ENCODE measurements around the gene RASGRF2.

Gene RASGRF2

DNA sequence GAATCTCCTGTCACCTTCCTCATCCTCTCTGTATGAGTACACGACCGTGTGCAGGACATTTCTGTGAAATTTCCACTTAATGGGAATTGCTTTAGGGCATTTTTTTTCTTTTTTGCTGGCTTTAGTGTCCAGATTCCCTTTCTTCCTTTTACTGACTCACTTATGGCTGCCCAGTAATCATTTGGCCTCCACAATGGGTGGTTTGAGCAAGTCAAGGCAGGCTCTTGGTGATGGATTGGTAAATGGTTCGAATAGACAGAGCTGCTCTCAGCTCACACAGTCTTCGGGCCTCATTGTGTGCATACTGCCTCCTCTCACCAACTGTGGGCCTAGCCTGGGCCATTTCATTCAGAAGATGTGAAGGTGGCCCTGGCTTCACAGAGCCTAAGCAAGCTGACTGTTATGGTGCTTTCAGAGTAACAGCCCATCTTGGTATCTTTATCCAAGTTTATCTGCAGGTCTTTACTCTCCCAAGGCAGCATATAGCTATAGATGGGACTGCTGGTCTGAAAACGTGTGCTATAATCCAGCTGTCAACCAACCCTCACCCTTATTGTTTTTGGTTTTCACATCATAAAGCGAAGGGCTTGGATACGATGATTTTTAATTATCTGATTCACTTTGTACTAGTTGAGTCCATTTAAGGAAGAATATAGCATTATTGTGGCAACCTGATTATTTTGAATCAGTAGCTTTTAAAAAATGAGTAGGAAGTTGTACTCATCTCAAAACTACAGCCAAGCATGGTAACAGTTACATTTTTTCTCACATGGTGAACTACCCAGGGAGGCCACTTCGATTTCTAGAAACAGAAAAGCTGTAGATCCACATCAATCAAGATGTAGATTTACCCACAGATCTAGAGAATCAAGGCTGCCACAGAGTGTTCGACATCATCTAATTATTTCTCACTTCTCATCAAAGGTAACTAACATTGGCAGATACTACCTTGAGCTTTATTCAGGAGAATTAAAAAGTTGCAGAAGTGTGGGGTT is 222.5 kb downstream of the RASGRF2 start:
- ChIA-PET POLR2A (no interaction called here), CTCF (interaction anchor here (0.5 to 1.1 kb wide), 3 partner anchors 7 to 442 kb away, joined by 3 to 4 read pairs (median 3); no protein-coding TSS in a partner anchor)
- TF ChIP-seq NFRKB (IDR thresholded peaks at IDR 0.05) (no peak), BHLHE40 (IDR thresholded peaks at IDR 0.05; ENCODE audit: borderline replicate concordance) (no peak), ARNT (IDR thresholded peaks at IDR 0.05) (no peak), HDGF (IDR thresholded peaks at IDR 0.05; ENCODE audit: borderline replicate concordance) (no peak), ZNF384 (IDR thresholded peaks at IDR 0.05) (no peak), LEF1 (IDR thresholded peaks at IDR 0.05; ENCODE audit: borderline replicate concordance) (no peak), ELF4 (IDR thresholded peaks at IDR 0.05) (no peak), FOXM1 (IDR thresholded peaks at IDR 0.05; ENCODE audit: borderline replicate concordance) (no peak)
- TF ChIP-seq, protein P1, sequence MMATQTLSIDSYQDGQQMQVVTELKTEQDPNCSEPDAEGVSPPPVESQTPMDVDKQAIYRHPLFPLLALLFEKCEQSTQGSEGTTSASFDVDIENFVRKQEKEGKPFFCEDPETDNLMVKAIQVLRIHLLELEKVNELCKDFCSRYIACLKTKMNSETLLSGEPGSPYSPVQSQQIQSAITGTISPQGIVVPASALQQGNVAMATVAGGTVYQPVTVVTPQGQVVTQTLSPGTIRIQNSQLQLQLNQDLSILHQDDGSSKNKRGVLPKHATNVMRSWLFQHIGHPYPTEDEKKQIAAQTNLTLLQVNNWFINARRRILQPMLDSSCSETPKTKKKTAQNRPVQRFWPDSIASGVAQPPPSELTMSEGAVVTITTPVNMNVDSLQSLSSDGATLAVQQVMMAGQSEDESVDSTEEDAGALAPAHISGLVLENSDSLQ (IDR thresholded peaks at IDR 0.05) = no peak
- DNase-seq (ENCODE audit: extremely low spot score) = no peak

DNA sequence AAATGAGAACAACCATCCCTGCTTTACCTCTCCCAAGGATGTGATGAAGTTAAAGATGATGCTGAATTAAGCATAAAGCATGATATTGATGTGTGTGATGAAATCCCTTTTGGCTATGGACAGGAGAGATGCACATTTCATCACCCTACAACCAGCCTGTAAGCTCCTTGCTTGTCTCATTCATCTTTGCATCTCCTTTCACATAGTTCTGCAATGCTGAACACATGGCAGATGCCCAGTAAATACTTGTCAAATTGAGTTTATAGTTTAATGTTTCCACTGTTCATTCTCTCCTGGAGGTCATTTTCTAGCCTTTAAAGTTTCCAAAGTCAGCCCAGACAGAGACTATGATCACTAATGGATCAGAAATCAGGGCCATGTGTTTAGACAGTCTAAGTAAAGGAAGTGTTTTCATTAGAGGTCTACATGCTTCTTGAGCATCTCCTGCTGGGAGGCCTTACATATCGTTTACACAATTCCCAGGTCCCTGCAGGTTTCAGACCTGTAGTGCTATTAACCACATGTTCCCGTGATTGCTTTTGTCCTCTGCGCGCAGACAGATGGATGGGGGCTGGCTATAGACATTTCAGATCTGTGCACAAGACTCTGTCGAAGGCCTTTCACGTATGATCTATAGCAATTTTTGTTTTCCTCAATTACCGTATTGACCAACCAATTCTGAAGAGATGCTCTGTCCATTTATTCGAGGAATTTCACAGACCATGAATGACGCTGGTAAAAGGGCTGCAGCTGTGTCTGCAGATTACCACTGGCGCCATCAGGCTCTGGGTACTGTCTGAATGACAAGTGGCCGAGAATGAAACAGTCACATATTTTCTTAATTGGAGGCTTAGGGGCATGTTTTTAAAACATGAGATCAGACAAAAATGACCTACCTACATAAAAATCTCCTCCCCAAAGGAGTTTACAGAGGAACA is 223.9 kb downstream of the RASGRF2 start:
- POLR2A ChIA-PET = no interaction called here
- peak; percentile 28 for DNase-seq (ENCODE audit: extremely low spot score)

DNA sequence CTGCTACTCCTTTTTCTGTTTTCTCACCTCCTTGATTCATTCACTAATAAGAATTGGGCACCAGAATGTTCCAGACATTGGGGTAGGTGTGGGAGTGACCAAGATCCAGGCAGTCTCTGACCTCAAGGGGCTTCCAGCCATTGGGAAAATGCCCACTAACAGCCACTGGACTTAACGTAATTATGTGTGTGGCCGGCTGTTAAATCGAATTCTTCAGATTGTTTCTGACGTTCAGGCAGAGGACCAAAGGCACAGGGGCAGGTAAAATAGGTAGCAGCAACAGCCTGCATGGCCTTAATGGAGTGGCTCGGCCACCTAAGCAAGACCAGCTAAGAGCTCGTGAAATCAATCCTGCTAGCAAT is 224.6 kb downstream of the RASGRF2 start:
- no peak for TF ChIP-seq LEF1 (IDR thresholded peaks at IDR 0.05; ENCODE audit: borderline replicate concordance)
- TF ChIP-seq CTBP1 (IDR thresholded peaks at IDR 0.05; ENCODE audit: borderline replicate concordance) = no peak
- no peak for TF ChIP-seq NFRKB (IDR thresholded peaks at IDR 0.05)
- no peak for TF ChIP-seq L3MBTL2 (conservative IDR thresholded peaks at IDR 0.05)
- no peak for TF ChIP-seq BHLHE40 (IDR thresholded peaks at IDR 0.05; ENCODE audit: borderline replicate concordance)
- no peak for TF ChIP-seq SUZ12 (IDR thresholded peaks at IDR 0.05)
- TF ChIP-seq FOXM1 (IDR thresholded peaks at IDR 0.05; ENCODE audit: borderline replicate concordance) = no peak
- no peak for TF ChIP-seq HDGF (IDR thresholded peaks at IDR 0.05; ENCODE audit: borderline replicate concordance)
- TF ChIP-seq ARNT (IDR thresholded peaks at IDR 0.05) = no peak
- TF ChIP-seq ZNF384 (IDR thresholded peaks at IDR 0.05) = no peak
- no peak for TF ChIP-seq ELF4 (IDR thresholded peaks at IDR 0.05)
- no peak for TF ChIP-seq TARDBP (IDR thresholded peaks at IDR 0.05)
- TF ChIP-seq FOXA1 (IDR thresholded peaks at IDR 0.05) = no peak
- TF ChIP-seq, protein P1 (IDR thresholded peaks at IDR 0.05) = no peak
- TF ChIP-seq SP1 (IDR thresholded peaks at IDR 0.05) = no peak
- no peak for TF ChIP-seq FOXK2 (IDR thresholded peaks at IDR 0.05)
- DNase-seq (ENCODE audit: extremely low spot score) = no peak
- ChIA-PET POLR2A (no interaction called here), CTCF (interaction anchor here (0.5 kb wide), 1 partner anchor 15 kb away, joined by 3 read pairs; no protein-coding TSS in a partner anchor)

More for the DNA sequence above, 223.9 kb downstream of the RASGRF2 start:
- TF ChIP-seq ELF4 (IDR thresholded peaks at IDR 0.05) = no peak
- TF ChIP-seq, protein P1 (IDR thresholded peaks at IDR 0.05) = peak; percentile 51; the same call in 1 of the 2 replicates
- no peak for TF ChIP-seq NFRKB (IDR thresholded peaks at IDR 0.05)
- CTCF ChIA-PET = interaction anchor here (0.6 to 0.7 kb wide), 2 partner anchors 461 to 877 kb away, joined by 3 read pairs; no protein-coding TSS in a partner anchor

DNA sequence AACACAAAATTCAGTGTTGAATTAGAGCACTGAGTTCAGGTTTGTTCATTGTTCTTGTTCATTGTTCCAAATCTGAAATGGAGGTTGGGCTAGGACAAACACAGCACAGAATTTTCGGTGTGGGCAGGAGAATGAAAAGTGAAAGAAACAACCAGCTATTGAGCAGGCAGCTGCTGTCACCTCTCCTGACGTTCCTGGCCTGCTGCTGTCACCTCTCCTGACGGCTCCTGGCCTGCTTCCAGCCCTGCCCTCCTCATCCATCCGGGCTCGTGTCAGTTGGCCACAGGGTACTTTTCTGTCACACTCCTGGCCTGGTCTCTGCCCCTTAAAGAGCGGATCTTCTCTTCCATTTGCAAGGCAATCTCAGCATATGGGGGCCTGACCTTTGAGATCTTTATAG is 227.7 kb downstream of the RASGRF2 start:
- TF ChIP-seq FOXK2 (IDR thresholded peaks at IDR 0.05) = no peak
- TF ChIP-seq L3MBTL2 (conservative IDR thresholded peaks at IDR 0.05) = no peak
- no peak for TF ChIP-seq ELF4 (IDR thresholded peaks at IDR 0.05)
- TF ChIP-seq, protein P1 (IDR thresholded peaks at IDR 0.05) = no peak
- TF ChIP-seq LEF1 (IDR thresholded peaks at IDR 0.05; ENCODE audit: borderline replicate concordance) = no peak
- no peak for TF ChIP-seq BHLHE40 (IDR thresholded peaks at IDR 0.05; ENCODE audit: borderline replicate concordance)
- TF ChIP-seq NFRKB (IDR thresholded peaks at IDR 0.05) = no peak
- TF ChIP-seq SP1 (IDR thresholded peaks at IDR 0.05) = no peak
- ChIA-PET POLR2A (no interaction called here), CTCF (no interaction called here)
- no peak for DNase-seq (ENCODE audit: extremely low spot score)

DNA sequence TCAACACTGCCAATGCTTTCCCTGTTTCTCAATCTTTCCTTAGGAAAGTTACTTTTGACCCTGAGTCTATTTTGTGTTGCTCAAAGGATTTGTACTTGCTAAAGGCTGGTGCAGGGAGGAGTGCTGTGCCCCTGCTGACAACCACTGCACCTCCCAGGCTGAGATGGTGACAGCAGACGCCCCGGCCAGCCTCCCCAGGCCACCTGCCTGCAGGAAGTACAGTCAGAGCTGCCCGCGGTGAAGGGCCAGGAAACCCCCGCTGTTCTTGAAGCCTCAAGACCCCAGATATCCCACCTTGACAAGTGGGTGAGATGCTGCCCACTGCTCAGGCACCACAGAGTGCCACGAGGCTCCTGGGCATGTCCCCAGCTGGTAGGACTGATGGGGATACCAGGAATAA is 228.8 kb downstream of the RASGRF2 start:
- ChIA-PET CTCF (no interaction called here), POLR2A (no interaction called here)
- TF ChIP-seq L3MBTL2 (conservative IDR thresholded peaks at IDR 0.05) (no peak), LEF1 (IDR thresholded peaks at IDR 0.05; ENCODE audit: borderline replicate concordance) (no peak), ARNT (IDR thresholded peaks at IDR 0.05) (no peak), BHLHE40 (IDR thresholded peaks at IDR 0.05; ENCODE audit: borderline replicate concordance) (no peak), TARDBP (IDR thresholded peaks at IDR 0.05) (no peak), FOXM1 (IDR thresholded peaks at IDR 0.05; ENCODE audit: borderline replicate concordance) (no peak), HDGF (IDR thresholded peaks at IDR 0.05; ENCODE audit: borderline replicate concordance) (no peak), ZNF384 (IDR thresholded peaks at IDR 0.05) (no peak), FOXK2 (IDR thresholded peaks at IDR 0.05) (no peak), SUZ12 (IDR thresholded peaks at IDR 0.05) (no peak), FOXA1 (IDR thresholded peaks at IDR 0.05) (no peak), ELF4 (IDR thresholded peaks at IDR 0.05) (no peak), NFRKB (IDR thresholded peaks at IDR 0.05) (no peak), SP1 (IDR thresholded peaks at IDR 0.05) (no peak), CTBP1 (IDR thresholded peaks at IDR 0.05; ENCODE audit: borderline replicate concordance) (no peak)
- TF ChIP-seq, protein P1 (IDR thresholded peaks at IDR 0.05) = no peak
- DNase-seq (ENCODE audit: extremely low spot score) = no peak

Data from HEK293T (cell line).